ENCODE results near the gene AP3B1. TPM values are rescaled to one million over a fixed set of nuclear protein-coding genes. Genes with fewer than 3 reads are reported as not detected.

The AP3B1 gene
- total and polyA plus RNA-seq, 2 experiments from 2014 or later, result 32.1 to 46.3 TPM

Small RNAs within 50 kb of the gene (small RNA-seq; reads per million reads assigned to genes)
- gene RF00019 (ENCODE audit: low replicate concordance), result not detected
- not detected for gene RNU6-183P (ENCODE audit: low replicate concordance)

Other genes with a start within 250 kb of the AP3B1 start
- gene SCAMP1, start 65.9 kb upstream of the AP3B1 start, total RNA-seq (2014; rRNA removed; shearing (Covaris generic)), result 53.0 and 53.9 TPM in 2 replicates
- 22.1 and 26.8 TPM in 2 replicates for gene SCAMP1, start 65.9 kb upstream of the AP3B1 start, polyA plus RNA-seq (2016; fragmentation: Nextera tagmentation; extraction: Ambion mirVana)

Measured in GM23338 (cell line).